HepG2 (cell line): ENCODE measurements around the gene MMP17. TPM values are rescaled to one million over a fixed set of nuclear protein-coding genes. Genes with fewer than 3 reads are reported as not detected.

Source experiments
- ARID2 ChIP-seq: sonication (generic); formaldehyde crosslinking; IDR thresholded peaks from 2 replicates; pipeline ENCODE4 v1.8.1; 2022; ENCODE audit warnings: mild to moderate bottlenecking, missing genetic modification reagents, borderline replicate concordance
- CEBPG ChIP-seq: IDR thresholded peaks from 2 replicates; pipeline ENCODE4 v1.6.1; 2016
- CENPX ChIP-seq: sonication (generic); formaldehyde crosslinking; IDR thresholded peaks from 2 replicates; pipeline ENCODE4 v1.9.0; 2021; ENCODE audit warnings: mild to moderate bottlenecking, missing genetic modification reagents, moderate library complexity
- EP300 ChIP-seq, 3 experiments: sonication (generic) in 1 of 3; formaldehyde crosslinking in 1 of 3; IDR thresholded peaks; 2 replicates each; pipeline versions ENCODE4 v1.5.1 to v1.6.1; 2011 to 2020; ENCODE audit warnings: low read depth in 2 of 3, low read length in 2 of 3, borderline replicate concordance in 1 of 3, improper control_type of control experiment in 1 of 3, mild to moderate bottlenecking in 1 of 3, missing genetic modification reagents in 1 of 3, moderate library complexity in 1 of 3
- ESRRA ChIP-seq: sonication (generic); formaldehyde crosslinking; IDR thresholded peaks from 2 replicates; pipeline ENCODE4 v1.5.1; 2020; ENCODE audit warnings: mild to moderate bottlenecking, low read depth, missing genetic modification reagents
- HDAC2 ChIP-seq: sonication (generic); formaldehyde crosslinking; IDR thresholded peaks from 2 replicates; pipeline ENCODE4 v1.4.0; 2020; ENCODE audit warnings: missing genetic modification reagents
- HNRNPH1 ChIP-seq: fragments of 200-400 bp; formaldehyde crosslinking; optimal IDR thresholded peaks from 2 replicates; pipeline ENCODE3; 2017; ENCODE audit warnings: mild to moderate bottlenecking, low read depth, low read length
- JDP2 ChIP-seq: sonication (generic); formaldehyde crosslinking; IDR thresholded peaks from 2 replicates; pipeline ENCODE4 v1.8.1; 2022; ENCODE audit warnings: missing genetic modification reagents, borderline replicate concordance
- MAFG ChIP-seq: sonication (generic); formaldehyde crosslinking; IDR thresholded peaks from 2 replicates; pipeline ENCODE4 v1.5.1; 2020; ENCODE audit warnings: mild to moderate bottlenecking, missing genetic modification reagents
- PITX1 ChIP-seq: sonication (generic); formaldehyde crosslinking; IDR thresholded peaks from 2 replicates; pipeline ENCODE4 v1.5.1; 2020; ENCODE audit warnings: mild to moderate bottlenecking, missing genetic modification reagents
- RAD51 ChIP-seq: fragments of 450-650 bp; IDR thresholded peaks from 2 replicates; pipeline ENCODE4 v1.6.1; 2016; ENCODE audit warnings: borderline replicate concordance
- SIN3A ChIP-seq: IDR thresholded peaks from 2 replicates; pipeline ENCODE4 v1.6.1; 2011; ENCODE audit warnings: low read depth, mild to moderate bottlenecking, control low read depth, low read length, borderline replicate concordance
- SMARCE1 ChIP-seq: fragments of 450-650 bp; IDR thresholded peaks from 2 replicates; pipeline ENCODE4 v1.6.1; 2017; ENCODE audit warnings: borderline replicate concordance
- XBP1 ChIP-seq: sonication (generic); formaldehyde crosslinking; IDR thresholded peaks from 2 replicates; pipeline ENCODE4 v1.5.0; 2020; ENCODE audit warnings: missing genetic modification reagents
- ZFP82 ChIP-seq: sonication (generic); formaldehyde crosslinking; IDR thresholded peaks from 2 replicates; pipeline ENCODE4 v1.5.1; 2020; ENCODE audit warnings: mild to moderate bottlenecking, missing genetic modification reagents, borderline replicate concordance
- ZNF20 ChIP-seq: sonication (generic); formaldehyde crosslinking; IDR thresholded peaks from 2 replicates; pipeline ENCODE4 v1.4.0; 2020; ENCODE audit warnings: mild to moderate bottlenecking, moderate library complexity, missing genetic modification reagents
- ZNF350 ChIP-seq: sonication (generic); formaldehyde crosslinking; IDR thresholded peaks from 2 replicates; pipeline ENCODE4 v1.4.0; 2020; ENCODE audit warnings: mild to moderate bottlenecking, low read depth, missing genetic modification reagents, borderline replicate concordance
- ZNF382 ChIP-seq: sonication (generic); formaldehyde crosslinking; IDR thresholded peaks from 2 replicates; pipeline ENCODE4 v1.5.0; 2020; ENCODE audit warnings: missing genetic modification reagents, mild to moderate bottlenecking, borderline replicate concordance
- ZNF569 ChIP-seq: sonication (generic); formaldehyde crosslinking; IDR thresholded peaks from 2 replicates; pipeline ENCODE4 v1.5.0; 2020; ENCODE audit warnings: mild to moderate bottlenecking, missing genetic modification reagents, moderate library complexity, borderline replicate concordance
- ZNF674 ChIP-seq: sonication (generic); formaldehyde crosslinking; IDR thresholded peaks from 2 replicates; pipeline ENCODE4 v1.5.0; 2020; ENCODE audit warnings: low read depth, mild to moderate bottlenecking, missing genetic modification reagents
- polyA plus RNA-seq, 8 experiments: library from polyadenylated mRNA; depleted of rRNA in 3 of 8; stranded (reverse) in 7 of 8; unstranded in 1 of 8; fragments of >200 nt; fragmentation: Illumina TruSeq in 4 of 8; extraction: Trizol in 4 of 8; gene quantifications; 2 replicates each; pipeline versions ENCODE4 v1.2.1 to v1.2.3, GENCODE V29; 2011 to 2016; ENCODE audit warnings: low read depth in 4 of 8, missing spikeins in 1 of 8, mixed read lengths in 1 of 8; ENCODE audit not compliant: insufficient read depth in 1 of 8
- total RNA-seq, 5 experiments: library from RNA; depleted of rRNA; stranded (reverse); fragments of >200 nt; fragmentation: Illumina TruSeq; extraction: Trizol; gene quantifications; 2 replicates each; pipeline ENCODE4 v1.2.3, GENCODE V29; 2016; ENCODE audit warnings: low read depth in 1 of 5
- TF ChIP-seq, protein P1 (sequence below): sonication (generic); formaldehyde crosslinking; IDR thresholded peaks from 2 replicates; pipeline ENCODE4 v1.5.1; 2020; ENCODE audit warnings: missing genetic modification reagents, mild to moderate bottlenecking, borderline replicate concordance
- TF ChIP-seq, protein P2 (sequence below): sonication (generic); formaldehyde crosslinking; conservative IDR thresholded peaks from 2 replicates; pipeline ENCODE4 v1.4.0; 2020; ENCODE audit warnings: missing genetic modification reagents
- TF ChIP-seq, protein P3 (sequence below): IDR thresholded peaks from 2 replicates; pipeline ENCODE4 v1.6.1; 2012; ENCODE audit warnings: low read depth, low read length, improper control_type of control experiment
- TF ChIP-seq, protein P4 (sequence below): sonication (generic); formaldehyde crosslinking; IDR thresholded peaks from 2 replicates; pipeline ENCODE4 v1.5.0; 2020; ENCODE audit warnings: mild to moderate bottlenecking, missing genetic modification reagents, moderate library complexity

MMP17 gene
- total and polyA plus RNA-seq, 2 of the 13 experiments (the other 11 are each of a cell fraction or from before 2014, with no cell fraction given), result 0.55 to 0.80 TPM

DNA sequence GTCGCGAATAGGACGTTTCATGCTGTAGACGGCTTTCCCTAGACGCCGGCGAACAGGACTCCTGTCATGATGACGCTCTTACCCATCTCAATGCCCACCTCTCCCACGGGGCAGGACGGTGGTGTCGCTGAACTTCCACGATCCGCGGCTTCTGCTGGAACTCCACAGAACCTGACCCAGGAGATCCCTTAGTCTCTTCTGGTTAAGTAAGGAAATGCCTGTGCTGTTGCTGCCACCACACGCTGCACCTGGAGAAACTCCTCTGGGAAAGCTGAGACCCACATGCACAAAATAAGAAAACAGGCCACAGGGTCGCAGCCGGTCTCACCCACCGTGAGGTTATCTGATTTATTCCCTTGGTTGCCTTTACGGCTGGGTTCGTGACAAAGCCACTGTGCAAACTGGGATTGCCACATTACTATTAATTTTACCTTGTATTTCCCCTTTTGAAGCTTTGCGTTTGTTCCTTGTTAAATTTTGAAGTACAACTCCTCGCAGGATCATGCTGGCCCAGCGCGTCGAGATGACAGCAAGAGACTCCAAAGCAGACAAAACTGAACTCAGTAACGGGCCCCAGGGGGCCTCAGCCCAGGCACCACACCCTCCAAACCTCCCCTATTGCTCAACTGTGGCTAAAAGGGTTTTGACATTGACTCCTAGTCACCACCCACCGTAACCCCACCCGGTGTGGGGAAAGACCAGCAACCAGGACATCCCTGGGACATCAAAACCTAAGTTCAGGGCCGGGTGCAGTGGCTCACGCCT is 9.2 kb upstream of the MMP17 start (continued):
- TF ChIP-seq, protein P1, sequence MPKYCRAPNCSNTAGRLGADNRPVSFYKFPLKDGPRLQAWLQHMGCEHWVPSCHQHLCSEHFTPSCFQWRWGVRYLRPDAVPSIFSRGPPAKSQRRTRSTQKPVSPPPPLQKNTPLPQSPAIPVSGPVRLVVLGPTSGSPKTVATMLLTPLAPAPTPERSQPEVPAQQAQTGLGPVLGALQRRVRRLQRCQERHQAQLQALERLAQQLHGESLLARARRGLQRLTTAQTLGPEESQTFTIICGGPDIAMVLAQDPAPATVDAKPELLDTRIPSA (CRISPR knock-in tag), result no peak
- no peak for TF ChIP-seq ZNF569 (CRISPR knock-in tag)
- TF ChIP-seq, protein P2, sequence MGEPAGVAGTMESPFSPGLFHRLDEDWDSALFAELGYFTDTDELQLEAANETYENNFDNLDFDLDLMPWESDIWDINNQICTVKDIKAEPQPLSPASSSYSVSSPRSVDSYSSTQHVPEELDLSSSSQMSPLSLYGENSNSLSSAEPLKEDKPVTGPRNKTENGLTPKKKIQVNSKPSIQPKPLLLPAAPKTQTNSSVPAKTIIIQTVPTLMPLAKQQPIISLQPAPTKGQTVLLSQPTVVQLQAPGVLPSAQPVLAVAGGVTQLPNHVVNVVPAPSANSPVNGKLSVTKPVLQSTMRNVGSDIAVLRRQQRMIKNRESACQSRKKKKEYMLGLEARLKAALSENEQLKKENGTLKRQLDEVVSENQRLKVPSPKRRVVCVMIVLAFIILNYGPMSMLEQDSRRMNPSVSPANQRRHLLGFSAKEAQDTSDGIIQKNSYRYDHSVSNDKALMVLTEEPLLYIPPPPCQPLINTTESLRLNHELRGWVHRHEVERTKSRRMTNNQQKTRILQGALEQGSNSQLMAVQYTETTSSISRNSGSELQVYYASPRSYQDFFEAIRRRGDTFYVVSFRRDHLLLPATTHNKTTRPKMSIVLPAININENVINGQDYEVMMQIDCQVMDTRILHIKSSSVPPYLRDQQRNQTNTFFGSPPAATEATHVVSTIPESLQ (CRISPR knock-in tag), result no peak
- TF ChIP-seq CENPX (CRISPR knock-in tag), result no peak
- TF ChIP-seq PITX1 (CRISPR knock-in tag), result peak; percentile 41; the same call in 1 of the 2 replicates
- TF ChIP-seq ZNF382 (CRISPR knock-in tag), result no peak
- TF ChIP-seq HNRNPH1, result no peak
- no peak for TF ChIP-seq ZNF20 (CRISPR knock-in tag)
- TF ChIP-seq EP300 (IDR thresholded peaks at IDR 0.05; ENCODE audit: low read depth in 2 of 2, low read length in 2 of 2), result peak in 1 of 2 experiments; percentile 19; a peak in 1 of 4 replicates
- TF ChIP-seq EP300 (CRISPR knock-in tag; IDR thresholded peaks at IDR 0.05; ENCODE audit: borderline replicate concordance), result no peak
- no peak for TF ChIP-seq XBP1 (CRISPR knock-in tag)
- TF ChIP-seq, protein P3, sequence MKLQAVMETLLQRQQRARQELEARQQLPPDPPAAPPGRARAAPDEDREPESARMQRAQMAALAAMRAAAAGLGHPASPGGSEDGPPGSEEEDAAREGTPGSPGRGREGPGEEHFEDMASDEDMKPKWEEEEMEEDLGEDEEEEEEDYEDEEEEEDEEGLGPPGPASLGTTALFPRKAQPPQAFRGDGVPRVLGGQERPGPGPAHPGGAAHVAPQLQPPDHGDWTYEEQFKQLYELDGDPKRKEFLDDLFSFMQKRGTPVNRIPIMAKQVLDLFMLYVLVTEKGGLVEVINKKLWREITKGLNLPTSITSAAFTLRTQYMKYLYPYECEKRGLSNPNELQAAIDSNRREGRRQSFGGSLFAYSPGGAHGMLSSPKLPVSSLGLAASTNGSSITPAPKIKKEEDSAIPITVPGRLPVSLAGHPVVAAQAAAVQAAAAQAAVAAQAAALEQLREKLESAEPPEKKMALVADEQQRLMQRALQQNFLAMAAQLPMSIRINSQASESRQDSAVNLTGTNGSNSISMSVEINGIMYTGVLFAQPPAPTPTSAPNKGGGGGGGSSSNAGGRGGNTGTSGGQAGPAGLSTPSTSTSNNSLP, result no peak
- no peak for TF ChIP-seq JDP2
- no peak for TF ChIP-seq RAD51
- no peak for TF ChIP-seq ESRRA (CRISPR knock-in tag)
- TF ChIP-seq CEBPG (CRISPR knock-in tag), result peak; percentile 80
- TF ChIP-seq ZNF674, result no peak
- no peak for TF ChIP-seq SMARCE1
- TF ChIP-seq ARID2, result no peak
- no peak for TF ChIP-seq ZFP82
- TF ChIP-seq MAFG (CRISPR knock-in tag), result no peak
- TF ChIP-seq ZNF350 (CRISPR knock-in tag), result no peak
- TF ChIP-seq, protein P4, sequence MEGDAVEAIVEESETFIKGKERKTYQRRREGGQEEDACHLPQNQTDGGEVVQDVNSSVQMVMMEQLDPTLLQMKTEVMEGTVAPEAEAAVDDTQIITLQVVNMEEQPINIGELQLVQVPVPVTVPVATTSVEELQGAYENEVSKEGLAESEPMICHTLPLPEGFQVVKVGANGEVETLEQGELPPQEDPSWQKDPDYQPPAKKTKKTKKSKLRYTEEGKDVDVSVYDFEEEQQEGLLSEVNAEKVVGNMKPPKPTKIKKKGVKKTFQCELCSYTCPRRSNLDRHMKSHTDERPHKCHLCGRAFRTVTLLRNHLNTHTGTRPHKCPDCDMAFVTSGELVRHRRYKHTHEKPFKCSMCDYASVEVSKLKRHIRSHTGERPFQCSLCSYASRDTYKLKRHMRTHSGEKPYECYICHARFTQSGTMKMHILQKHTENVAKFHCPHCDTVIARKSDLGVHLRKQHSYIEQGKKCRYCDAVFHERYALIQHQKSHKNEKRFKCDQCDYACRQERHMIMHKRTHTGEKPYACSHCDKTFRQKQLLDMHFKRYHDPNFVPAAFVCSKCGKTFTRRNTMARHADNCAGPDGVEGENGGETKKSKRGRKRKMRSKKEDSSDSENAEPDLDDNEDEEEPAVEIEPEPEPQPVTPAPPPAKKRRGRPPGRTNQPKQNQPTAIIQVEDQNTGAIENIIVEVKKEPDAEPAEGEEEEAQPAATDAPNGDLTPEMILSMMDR (CRISPR knock-in tag), result peak; percentile 41
- no peak for TF ChIP-seq HDAC2
- no peak for TF ChIP-seq SIN3A
